Colonic mucosa (tissue), 4 donors: ENCODE data around the gene SCFD2. TPM values are rescaled to one million over a fixed set of nuclear protein-coding genes. Genes with fewer than 3 reads are reported as not detected.

Source experiments
- DNase-seq: peaks from one replicate; pipeline ENCODE4 v3.0.0-alpha.2; 2020
- H3K27ac ChIP-seq: fragments of 200-600 bp; one replicate; pipeline ENCODE4 v1.8.0; 2021
- H3K27me3 ChIP-seq: fragments of 200-600 bp; one replicate; pipeline ENCODE4 v1.8.0; 2021
- H3K36me3 ChIP-seq: fragments of 200-600 bp; one replicate; pipeline ENCODE4 v1.8.0; 2021
- H3K4me1 ChIP-seq: fragments of 200-600 bp; one replicate; pipeline ENCODE4 v1.8.0; 2021; ENCODE audit warnings: mild to moderate bottlenecking
- H3K4me3 ChIP-seq: fragments of 200-600 bp; one replicate; pipeline ENCODE4 v1.8.0; 2021
- H3K9ac ChIP-seq, 2 donors: one replicate each; pipeline ENCODE4 v1.7.0; 2013; ENCODE audit warnings: control low read depth in 2 of 2, low read depth in 2 of 2, low read length in 2 of 2
- H3K9me3 ChIP-seq: fragments of 200-600 bp; one replicate; pipeline ENCODE4 v1.8.0; 2021
- intact Hi-C: fragments of 100-400 bp; cut with DNase I; formaldehyde crosslinking; loops from one replicate; pipeline ENCODE4 v1.14.1; 2022
- total RNA-seq, 2 donors: library from RNA; stranded (reverse); fragmentation: NEBNext Ultra II Directional in 1 of 2; extraction: Animal tissue kit (Norgen Biotek cat#: 25700) in 1 of 2; gene quantifications; one replicate each; pipeline ENCODE4 v1.2.1, GENCODE V29; 2021
- TF ChIP-seq, protein P1 (sequence below): fragments of 200-600 bp; IDR thresholded peaks from one replicate; pipeline ENCODE4 v1.8.0; 2022; ENCODE audit warnings: antibody characterized with exemption, mild to moderate bottlenecking
- donor health status: healthy.
- donor health status: DM: no; HTN: no; CAD: no.
- donor health status: DM: no; HTN: no; CAD: no.

The SCFD2 gene
- total RNA-seq, 2 donors from 2014 or later: 11.5 to 29.4 TPM

DNA sequence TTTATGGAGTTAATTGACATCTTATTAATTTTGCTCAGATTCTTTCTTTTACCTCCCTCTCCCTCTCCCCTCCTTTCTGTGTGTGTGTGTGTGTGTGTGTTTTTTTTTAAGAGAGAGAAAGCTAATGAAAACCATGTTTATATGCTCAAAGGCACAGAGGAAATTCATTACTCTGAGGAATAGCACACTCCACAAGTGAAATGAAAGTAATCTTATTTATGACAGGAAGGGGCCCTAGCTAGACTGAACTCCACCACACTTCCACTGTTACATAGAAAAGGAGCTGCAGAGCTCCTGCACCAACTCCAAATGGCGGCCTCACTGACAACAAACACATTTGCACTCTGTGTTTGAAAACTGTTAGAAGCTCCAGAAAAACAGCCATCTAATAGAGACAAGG lies 353.1 kb downstream of the SCFD2 start:
- no peak for DNase-seq
- Histone ChIP-seq H3K9me3 (no peaks in the 10 kb centered on the region), H3K27me3 (no peaks in the 10 kb centered on the region), H3K36me3 (no peaks in the 10 kb centered on the region), H3K4me1 (no peaks in the 10 kb centered on the region), H3K27ac (no peak overlapping the region), H3K9ac (no peak overlapping the region), H3K4me3 (no peak overlapping the region)
- intact Hi-C loops: no loop called here
- TF ChIP-seq, protein P1, sequence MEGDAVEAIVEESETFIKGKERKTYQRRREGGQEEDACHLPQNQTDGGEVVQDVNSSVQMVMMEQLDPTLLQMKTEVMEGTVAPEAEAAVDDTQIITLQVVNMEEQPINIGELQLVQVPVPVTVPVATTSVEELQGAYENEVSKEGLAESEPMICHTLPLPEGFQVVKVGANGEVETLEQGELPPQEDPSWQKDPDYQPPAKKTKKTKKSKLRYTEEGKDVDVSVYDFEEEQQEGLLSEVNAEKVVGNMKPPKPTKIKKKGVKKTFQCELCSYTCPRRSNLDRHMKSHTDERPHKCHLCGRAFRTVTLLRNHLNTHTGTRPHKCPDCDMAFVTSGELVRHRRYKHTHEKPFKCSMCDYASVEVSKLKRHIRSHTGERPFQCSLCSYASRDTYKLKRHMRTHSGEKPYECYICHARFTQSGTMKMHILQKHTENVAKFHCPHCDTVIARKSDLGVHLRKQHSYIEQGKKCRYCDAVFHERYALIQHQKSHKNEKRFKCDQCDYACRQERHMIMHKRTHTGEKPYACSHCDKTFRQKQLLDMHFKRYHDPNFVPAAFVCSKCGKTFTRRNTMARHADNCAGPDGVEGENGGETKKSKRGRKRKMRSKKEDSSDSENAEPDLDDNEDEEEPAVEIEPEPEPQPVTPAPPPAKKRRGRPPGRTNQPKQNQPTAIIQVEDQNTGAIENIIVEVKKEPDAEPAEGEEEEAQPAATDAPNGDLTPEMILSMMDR: no peak

DNA sequence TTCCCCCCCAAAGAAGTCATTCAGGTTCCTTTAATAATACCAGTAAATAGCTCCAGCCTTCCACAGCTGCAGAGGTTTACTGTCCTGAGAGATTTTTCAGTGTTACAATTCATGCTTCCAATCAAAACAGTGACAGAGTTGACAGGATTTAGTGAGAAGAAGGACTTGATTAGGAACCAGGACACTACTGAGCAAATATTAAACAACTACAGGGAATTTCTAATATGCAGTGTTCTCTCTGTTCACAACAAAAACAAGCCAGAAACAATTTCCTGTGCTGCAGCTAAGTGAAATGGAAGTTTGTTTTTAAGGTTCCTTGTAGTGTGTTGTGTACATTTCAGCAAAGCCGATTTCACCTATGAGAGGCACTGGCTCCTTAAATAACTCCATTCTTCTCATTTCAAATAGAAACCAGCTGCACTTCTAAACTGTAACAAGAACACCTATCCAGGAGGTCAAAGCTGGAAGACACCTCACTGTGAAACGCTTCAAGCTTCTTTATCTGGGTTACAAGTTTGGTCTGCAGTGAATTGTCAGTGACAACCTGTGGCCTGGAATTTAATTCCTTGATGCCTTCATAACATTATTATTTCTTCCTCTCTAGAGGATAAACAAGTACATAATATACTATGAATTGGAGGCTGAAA lies 354.5 kb downstream of the SCFD2 start:
- Histone ChIP-seq H3K4me3 (no peak overlapping the region), H3K9me3 (no peaks in the 10 kb centered on the region), H3K36me3 (no peaks in the 10 kb centered on the region), H3K27me3 (no peaks in the 10 kb centered on the region), H3K9ac (no peak overlapping the region), H3K27ac (no peak overlapping the region), H3K4me1 (no peaks in the 10 kb centered on the region)
- DNase-seq: no peak
- TF ChIP-seq, protein P1: no peak
- intact Hi-C loops: no loop called here

- intact Hi-C loops: no loop called here
- H3K9me3 ChIP-seq: no peaks in the 10 kb centered on the region
- DNase-seq: no peak
- TF ChIP-seq, protein P1: no peak
- no peak overlapping the region for H3K9ac ChIP-seq
- H3K4me1 ChIP-seq: no peaks in the 10 kb centered on the region
- H3K4me3 ChIP-seq: no peak overlapping the region
- H3K36me3 ChIP-seq: no peaks in the 10 kb centered on the region
- H3K27ac ChIP-seq: no peak overlapping the region
- H3K27me3 ChIP-seq: no peaks in the 10 kb centered on the region
Observed at GRCh38 chr4:53010318-53010717, 355.5 kb downstream of the SCFD2 start.

DNA sequence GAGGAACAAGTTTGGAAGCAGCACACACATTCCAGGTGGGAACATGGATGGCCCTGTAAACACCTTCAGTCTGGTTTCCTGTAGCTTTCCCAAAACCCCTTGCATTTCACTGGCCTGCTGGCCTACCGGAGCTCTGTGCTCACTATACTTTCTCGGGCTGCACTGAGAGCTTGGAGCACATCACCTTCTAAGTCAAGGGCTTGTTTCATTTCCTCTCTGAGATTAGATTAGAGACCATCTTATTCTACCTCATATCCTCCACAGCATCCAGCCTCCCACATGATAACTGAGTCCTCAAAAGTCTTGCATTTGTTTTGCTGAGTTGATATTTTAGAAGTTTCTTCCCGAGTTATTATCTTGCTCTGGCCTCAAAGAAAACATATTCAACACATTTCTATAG lies 356.0 kb downstream of the SCFD2 start:
- no peaks in the 10 kb centered on the region for H3K4me1 ChIP-seq
- no peak overlapping the region for H3K27ac ChIP-seq
- no peak overlapping the region for H3K4me3 ChIP-seq
- no peak overlapping the region for H3K9ac ChIP-seq
- H3K36me3 ChIP-seq: no peaks in the 10 kb centered on the region
- TF ChIP-seq, protein P1: no peak
- intact Hi-C loops: no loop called here
- DNase-seq: no peak
- no peaks in the 10 kb centered on the region for H3K27me3 ChIP-seq
- H3K9me3 ChIP-seq: no peaks in the 10 kb centered on the region

GRCh38 chr4:53007024-53007423 lies 358.8 kb downstream of the SCFD2 start:
- Histone ChIP-seq H3K27ac (no peak overlapping the region), H3K4me1 (no peaks in the 10 kb centered on the region), H3K9ac (no peak overlapping the region), H3K9me3 (no peaks in the 10 kb centered on the region), H3K4me3 (no peak overlapping the region), H3K36me3 (no peaks in the 10 kb centered on the region), H3K27me3 (no peaks in the 10 kb centered on the region)
- DNase-seq: no peak
- intact Hi-C loops: no loop called here
- TF ChIP-seq, protein P1: no peak
